GM10248 (cell line): ENCODE data around the gene RIPK4.

ENCODE experiments used
- CTCF ChIA-PET: fragments of 300-600 bp; sonication (Branson Sonifier 250); formaldehyde crosslinking; extraction: SDS; loops from one replicate; lab custom pipeline; 2021; ENCODE audit warnings: antibody characterized with exemption; lab: Yijun Ruan, JAX
- POLR2A ChIA-PET: fragments of 350-650 bp; sonication (Branson Sonifier 250); formaldehyde crosslinking; extraction: SDS; loops from one replicate; lab custom pipeline; 2020; ENCODE audit warnings: antibody characterized with exemption; lab: Yijun Ruan, JAX
- DNase-seq: peaks from one replicate; pipeline ENCODE4 v3.0.0; 2012; ENCODE audit errors: extremely low spot score
- TF ChIP-seq, protein P1 (sequence below): IDR thresholded peaks from 2 replicates; pipeline ENCODE4 v1.5.1; 2012; ENCODE audit warnings: mild to moderate bottlenecking, low read depth; ENCODE audit errors: extremely low read depth, missing control alignments, control extremely low read depth

RIPK4 gene

DNA sequence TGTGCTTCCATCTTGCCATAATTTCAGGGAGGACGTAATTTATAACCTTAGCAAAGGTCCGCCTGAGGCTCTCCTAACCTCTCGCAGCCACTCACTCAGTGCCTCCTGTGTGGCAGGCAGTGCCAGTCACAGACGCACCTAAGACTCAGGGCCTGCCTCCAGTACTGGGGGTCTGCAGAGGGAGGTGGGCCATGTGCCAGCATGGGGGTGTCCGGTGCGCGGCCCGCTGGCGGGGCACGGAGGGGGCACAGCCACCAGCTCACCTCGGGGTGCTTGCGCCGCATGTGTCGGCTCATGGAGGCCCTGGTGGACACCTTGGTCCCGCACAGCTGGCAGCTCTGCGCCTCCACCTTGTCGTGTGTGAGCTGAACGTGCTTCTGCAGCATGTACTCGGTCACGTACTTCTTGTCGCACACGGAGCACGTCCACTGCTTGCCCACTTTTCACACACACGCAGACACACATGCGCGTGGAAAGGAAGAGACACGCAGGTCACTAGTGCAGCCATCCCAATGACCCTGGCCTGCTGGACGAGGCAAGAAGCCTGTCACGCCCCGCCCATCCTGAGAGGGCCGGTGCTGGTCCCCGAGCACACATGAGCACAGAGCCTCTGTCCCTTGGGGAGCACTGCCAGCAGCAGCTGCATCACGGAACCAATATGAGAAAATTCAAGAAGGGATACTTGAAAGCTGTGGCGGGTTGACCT lies 43.2 kb upstream of the RIPK4 start:
- ChIA-PET CTCF (no interaction called here), POLR2A (interaction anchor here (0.6 kb wide), 1 partner anchor 127 kb away, joined by 4 read pairs; no protein-coding TSS in a partner anchor)
- TF ChIP-seq, protein P1, sequence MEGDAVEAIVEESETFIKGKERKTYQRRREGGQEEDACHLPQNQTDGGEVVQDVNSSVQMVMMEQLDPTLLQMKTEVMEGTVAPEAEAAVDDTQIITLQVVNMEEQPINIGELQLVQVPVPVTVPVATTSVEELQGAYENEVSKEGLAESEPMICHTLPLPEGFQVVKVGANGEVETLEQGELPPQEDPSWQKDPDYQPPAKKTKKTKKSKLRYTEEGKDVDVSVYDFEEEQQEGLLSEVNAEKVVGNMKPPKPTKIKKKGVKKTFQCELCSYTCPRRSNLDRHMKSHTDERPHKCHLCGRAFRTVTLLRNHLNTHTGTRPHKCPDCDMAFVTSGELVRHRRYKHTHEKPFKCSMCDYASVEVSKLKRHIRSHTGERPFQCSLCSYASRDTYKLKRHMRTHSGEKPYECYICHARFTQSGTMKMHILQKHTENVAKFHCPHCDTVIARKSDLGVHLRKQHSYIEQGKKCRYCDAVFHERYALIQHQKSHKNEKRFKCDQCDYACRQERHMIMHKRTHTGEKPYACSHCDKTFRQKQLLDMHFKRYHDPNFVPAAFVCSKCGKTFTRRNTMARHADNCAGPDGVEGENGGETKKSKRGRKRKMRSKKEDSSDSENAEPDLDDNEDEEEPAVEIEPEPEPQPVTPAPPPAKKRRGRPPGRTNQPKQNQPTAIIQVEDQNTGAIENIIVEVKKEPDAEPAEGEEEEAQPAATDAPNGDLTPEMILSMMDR: no peak
- no peak for DNase-seq

DNA sequence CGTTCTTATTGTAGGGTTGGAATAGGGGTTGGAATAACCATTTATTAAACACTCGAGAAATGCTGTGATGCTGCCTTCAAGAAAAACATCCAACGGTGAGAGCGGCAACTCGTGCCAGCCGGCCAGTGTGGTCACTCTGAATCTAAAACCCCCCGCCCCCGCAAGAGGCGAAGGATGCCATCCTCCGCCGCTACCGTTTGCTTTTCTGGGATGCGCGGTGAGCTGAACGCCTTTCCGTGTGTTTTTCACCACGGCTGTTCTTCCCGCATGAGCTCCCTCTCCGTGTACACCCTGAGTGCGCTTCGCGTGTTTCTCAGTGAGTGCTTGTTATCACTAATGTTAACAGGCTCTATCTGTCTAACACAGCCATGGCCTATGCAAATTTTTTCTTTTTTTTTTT lies 42.0 kb upstream of the RIPK4 start:
- ChIA-PET CTCF (no interaction called here), POLR2A (no interaction called here)
- DNase-seq: no peak
- TF ChIP-seq, protein P1: no peak

DNA sequence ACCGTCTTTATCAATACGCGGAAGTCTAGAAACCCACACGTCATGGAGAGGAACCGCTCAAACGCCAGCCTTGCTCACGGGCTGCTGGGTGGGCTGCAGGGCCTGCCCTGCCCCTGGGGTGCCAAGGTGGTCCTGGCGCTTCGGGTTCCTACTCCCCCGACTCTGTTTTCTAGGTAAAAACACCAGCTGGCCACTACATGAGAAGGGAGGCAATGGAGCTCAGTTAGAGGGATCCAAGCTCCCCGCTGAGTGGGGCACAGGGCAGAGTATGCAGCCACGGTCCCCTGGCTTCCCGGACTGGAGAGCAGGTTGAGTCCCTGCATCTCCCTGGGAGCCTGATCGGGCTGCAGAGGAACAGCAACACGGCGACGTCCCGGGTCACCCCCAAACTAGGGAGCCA lies 41.2 kb upstream of the RIPK4 start:
- ChIA-PET CTCF (interaction anchor here (0.6 to 2.1 kb wide), 2 partner anchors 9 to 309 kb away, joined by 3 to 12 read pairs; no protein-coding TSS in a partner anchor), POLR2A (no interaction called here)

DNA sequence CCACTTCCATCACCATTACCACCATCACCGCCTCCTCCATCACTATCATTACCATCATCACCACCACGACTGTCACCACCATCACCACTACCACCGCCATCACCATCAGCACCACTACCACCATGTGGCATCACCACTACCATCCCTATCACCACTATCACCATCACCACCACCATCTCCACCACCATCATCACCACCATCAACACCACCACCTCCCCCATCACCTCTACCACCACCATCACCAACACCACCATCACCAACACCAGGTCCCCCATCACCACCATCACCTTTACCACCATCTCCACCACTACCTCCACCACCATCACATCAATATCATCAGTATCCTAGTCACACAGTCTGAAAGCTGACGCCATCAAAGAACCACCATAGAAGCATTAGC lies 39.9 kb upstream of the RIPK4 start:
- CTCF ChIA-PET: interaction anchor here (2.1 kb wide), 1 partner anchor 10 kb away, joined by 12 read pairs; no protein-coding TSS in a partner anchor
- TF ChIP-seq, protein P1: no peak
- POLR2A ChIA-PET: no interaction called here
- DNase-seq: no peak

More for the DNA sequence above, 41.2 kb upstream of the RIPK4 start:
- TF ChIP-seq, protein P1: no peak
- no peak for DNase-seq

DNA sequence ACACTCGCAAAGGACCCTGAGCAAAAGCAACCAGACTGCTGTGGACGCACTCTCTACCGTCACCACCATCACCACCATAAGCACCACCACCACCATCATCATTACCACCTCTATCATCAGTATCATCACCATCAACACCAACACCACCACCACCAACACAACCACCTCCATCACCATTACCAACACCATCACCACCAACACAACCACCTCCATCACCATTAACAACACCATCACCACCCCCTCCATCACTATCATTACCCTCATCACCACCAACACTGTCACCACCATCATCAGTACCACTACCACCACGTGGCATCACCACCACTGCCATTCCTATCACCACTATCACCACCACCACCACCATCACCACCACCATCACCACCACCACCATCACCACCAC lies 38.8 kb upstream of the RIPK4 start:
- ChIA-PET CTCF (no interaction called here), POLR2A (no interaction called here)
- DNase-seq: no peak
- TF ChIP-seq, protein P1: no peak

DNA sequence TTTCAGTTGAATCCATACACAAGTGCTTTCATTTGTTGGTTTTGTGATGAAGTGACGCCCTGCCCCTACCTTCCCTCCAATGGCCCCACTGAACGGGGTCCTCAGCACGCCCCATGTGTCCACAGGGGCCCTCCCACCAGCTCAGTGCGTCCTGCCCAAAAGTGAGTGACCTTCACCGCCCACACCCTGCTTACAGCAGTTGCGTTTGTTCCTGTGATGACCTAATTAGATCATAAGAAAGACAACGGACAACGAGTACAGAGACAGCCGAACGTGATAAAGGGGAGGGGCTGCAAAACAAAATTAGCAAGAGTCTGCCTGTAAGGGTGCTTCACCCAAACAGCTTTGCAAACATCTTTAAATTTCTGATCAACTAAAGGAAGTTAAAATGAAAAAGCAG lies 38.2 kb upstream of the RIPK4 start:
- ChIA-PET POLR2A (no interaction called here), CTCF (no interaction called here)
- TF ChIP-seq, protein P1: no peak
- no peak for DNase-seq
